ENCODE measurements around the gene FRY.

FRY gene

GRCh38 chr13:32216281-32216680 lies 184.7 kb downstream of the FRY start:
- no peak for DNase-seq (ENCODE audit: low read depth)

DNA sequence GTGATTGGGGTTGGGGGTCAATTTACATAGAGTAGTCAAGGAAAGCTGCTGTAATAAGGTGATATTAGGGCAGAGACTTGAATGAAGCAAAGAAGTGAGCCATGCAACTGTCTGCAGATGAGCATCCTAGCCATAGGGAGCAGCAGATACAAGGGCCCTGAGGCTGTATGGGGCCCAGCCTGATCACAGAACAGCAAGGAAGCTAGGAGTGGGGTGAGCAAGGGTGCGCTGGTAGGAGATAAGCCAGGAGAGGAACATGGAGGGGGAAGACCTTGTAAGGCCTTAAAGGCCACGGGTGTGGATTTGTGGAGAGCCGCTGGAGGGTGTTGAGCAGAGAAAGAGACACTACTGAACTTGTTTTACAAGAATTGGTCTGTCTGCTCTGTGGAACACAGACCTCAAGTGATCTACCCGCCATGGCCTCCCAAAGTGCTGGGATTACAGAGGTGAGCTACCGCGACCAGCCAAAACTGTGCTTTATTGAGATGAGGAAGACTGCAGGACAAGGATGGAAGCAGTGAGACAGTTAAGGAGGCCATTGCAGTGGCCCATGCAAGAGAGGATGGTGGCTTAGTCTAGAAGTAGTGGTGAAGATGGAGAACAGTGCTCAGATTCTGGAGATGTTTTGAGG lies 190.6 kb downstream of the FRY start:
- DNase-seq (ENCODE audit: low read depth): no peak

DNA sequence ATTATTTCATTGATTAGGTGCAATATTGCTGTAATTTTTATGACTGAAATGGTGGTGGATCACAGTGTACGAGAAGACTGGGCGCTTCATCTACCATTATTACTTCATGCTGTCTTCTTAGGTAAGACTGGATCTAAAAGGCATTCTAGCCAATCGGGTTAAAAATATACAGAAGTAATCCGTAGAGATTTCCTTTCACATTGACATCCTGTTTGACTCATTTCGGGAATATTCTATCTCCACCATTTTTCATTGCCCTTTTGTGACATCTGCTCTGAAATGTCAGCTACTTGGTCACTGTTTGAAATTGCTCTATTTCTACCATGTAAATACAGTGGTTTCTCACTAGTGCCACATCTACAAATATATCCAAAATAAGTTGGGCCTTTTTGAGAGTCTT lies 193.3 kb downstream of the FRY start:
- DNase-seq (ENCODE audit: low read depth): no peak

DNA sequence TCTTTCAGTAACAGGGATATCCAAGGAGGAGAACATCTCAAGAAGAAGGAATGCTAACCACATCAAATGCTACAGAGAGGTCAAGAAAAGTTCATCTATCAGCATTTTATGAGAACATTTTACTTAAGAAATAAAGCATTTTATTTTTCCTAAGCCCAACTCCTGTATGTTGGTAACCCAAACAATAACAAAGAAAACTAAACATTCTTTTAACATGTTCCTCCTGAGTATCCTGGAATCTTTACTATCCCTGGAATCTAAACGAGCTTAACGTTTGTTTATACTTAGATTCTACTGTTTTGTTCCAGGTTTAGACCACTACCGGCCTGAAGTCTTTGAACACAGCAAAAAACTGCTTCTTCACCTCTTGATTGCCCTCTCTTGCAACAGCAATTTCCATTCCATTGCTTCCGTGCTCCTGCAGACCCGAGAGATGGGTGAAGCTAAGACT lies 193.9 kb downstream of the FRY start:
- peak; percentile 37 for DNase-seq (ENCODE audit: low read depth)

- DNase-seq (ENCODE audit: low read depth): no peak
Measured at GRCh38 chr13:32228330-32229041, 196.9 kb downstream of the FRY start.

- DNase-seq (ENCODE audit: low read depth): no peak
Measured at GRCh38 chr13:32229443-32229842, 197.9 kb downstream of the FRY start.

DNA sequence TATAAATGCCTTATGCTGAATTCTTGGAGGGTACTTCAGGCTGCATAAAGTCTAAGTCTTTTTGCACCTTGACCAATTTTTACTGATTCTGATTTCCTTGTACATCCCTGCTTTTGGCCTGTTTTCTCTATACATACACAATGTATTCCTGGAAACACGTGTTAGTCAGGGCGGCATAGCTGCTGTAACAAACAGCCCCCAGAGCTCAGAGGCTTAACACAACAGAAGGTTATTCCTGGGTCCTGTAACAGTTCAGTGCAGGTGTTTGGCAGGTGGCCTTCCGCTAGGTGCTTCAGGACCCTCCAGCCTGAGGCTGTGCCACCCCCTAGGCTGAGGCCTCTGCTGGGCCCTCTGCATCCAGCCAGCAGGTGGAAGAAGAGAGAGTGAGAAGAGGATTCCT lies 200.7 kb downstream of the FRY start:
- no peak for DNase-seq (ENCODE audit: low read depth)

DNA sequence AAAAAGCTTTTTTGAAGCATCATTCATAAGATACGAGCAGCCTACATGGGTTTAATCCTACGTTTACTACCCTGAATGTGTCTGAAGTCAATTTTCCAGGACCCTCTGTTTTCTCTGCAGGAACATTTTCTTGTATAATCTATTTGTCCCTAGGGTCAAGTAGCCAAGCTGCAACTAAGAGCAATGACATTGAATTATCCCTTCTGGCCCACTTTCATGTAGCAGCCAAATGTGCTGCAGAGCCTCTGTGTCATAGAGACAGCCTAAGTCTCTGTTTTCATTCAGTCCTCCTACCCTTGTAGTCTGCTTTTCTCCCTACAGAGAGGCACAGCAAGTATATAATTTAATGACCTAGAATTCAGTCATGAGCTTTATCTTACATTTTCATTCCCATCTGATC lies 201.5 kb downstream of the FRY start:
- DNase-seq (ENCODE audit: low read depth): no peak

- no peak for DNase-seq (ENCODE audit: low read depth)
Measured at GRCh38 chr13:32234914-32235313, 203.3 kb downstream of the FRY start.

- no peak for DNase-seq (ENCODE audit: low read depth)
Measured at GRCh38 chr13:32237681-32238080, 206.1 kb downstream of the FRY start.

GRCh38 chr13:32243695-32244094 lies 212.1 kb downstream of the FRY start:
- DNase-seq (ENCODE audit: low read depth): no peak

GRCh38 chr13:32245555-32245954 lies 214.0 kb downstream of the FRY start:
- no peak for DNase-seq (ENCODE audit: low read depth)

- DNase-seq (ENCODE audit: low read depth): peak; percentile 32
Measured at GRCh38 chr13:32246468-32246867, 214.9 kb downstream of the FRY start.

- no peak for DNase-seq (ENCODE audit: low read depth)
Measured at GRCh38 chr13:32247887-32248286, 216.3 kb downstream of the FRY start.

DNA sequence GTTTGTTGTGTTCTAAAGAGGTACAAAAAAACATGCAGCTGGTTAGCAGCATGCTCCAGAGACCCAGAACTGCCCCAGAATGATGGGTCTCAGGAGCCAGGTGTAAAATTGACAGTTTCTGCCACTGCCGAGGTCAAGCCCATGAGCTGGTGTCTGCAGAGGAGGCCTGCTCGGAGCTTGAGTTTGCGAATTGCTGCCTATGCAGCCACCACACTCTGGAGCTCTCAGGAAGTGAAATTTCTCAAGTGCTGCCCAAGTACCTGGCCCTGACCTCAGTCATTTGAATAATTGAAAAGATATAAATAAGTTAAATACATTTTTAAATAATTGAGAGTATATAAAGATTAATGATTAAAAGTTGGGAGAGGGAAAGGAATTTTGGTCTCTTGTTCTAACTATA lies 217.2 kb downstream of the FRY start:
- DNase-seq (ENCODE audit: low read depth): no peak

DNA sequence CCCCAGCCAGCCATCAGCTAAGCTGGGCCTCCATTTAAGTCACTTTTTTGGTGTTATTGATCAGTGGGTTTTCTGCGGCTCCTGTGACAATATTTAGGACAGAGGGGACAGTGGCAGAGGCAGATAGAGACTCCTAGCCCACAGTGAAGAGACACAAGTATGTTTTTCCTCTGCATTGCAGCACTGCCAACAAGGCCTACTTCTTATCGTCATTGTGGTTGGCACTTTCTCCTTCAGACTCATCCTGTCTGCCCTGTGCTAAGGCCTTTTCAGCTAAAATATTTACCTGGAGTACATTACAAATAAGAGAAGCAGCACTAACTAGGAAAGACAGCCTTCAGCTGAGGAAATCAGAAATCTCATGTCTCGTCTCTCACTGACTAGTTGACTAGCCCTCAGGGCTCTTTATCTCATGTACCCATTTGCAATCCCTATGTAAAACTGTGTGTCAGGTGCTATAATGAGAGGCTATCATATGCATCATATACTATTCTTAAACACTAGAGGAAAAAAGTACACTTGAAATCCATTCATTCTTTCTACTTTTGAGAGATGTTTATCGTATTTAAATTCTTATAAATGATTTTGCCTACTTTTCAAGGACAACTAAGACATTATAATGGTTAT lies 221.4 kb downstream of the FRY start:
- no peak for DNase-seq (ENCODE audit: low read depth)

- no peak for DNase-seq (ENCODE audit: low read depth)
Measured at GRCh38 chr13:32253911-32254399, 222.4 kb downstream of the FRY start.

DNA sequence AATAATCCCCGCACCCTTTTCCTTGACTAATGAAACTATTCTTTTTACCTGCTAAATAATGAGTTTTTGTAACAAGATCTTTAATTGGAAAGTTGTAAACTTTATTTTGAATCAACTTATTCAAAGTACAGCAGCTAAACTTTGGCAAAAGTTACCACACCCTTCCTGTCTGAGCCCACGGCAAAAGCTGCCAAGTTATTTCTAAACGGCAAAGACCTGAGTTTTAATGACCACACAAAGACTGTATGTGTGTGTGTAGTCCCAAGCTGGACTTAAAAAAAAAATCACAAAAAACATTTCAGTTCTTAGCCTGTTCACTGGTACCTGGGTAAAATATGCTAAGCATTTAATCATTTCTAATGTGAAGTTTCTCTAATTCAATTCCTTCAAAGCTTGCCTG lies 222.8 kb downstream of the FRY start:
- no peak for DNase-seq (ENCODE audit: low read depth)

GRCh38 chr13:32254916-32255723 lies 223.5 kb downstream of the FRY start:
- DNase-seq (ENCODE audit: low read depth): no peak

DNA sequence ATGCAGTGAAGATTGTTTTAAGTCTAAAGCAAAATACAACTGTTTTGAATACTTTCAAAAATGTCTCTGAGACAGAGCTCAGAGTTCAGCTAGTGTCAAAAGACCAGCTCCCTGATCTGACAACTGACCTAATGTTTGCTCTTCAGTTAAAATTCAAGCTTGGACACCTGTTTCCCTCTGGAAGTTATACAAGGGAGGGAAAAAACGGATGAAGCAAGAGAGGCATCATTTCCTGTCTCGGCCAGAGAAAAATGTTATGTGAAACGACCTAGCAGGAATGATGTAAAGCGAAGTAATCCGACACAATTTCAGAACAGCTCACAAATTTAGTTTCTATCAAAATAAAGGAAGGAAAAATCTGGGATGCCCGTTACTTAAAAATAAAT lies 224.1 kb downstream of the FRY start:
- no peak for DNase-seq (ENCODE audit: low read depth)

- no peak for DNase-seq (ENCODE audit: low read depth)
Measured at GRCh38 chr13:32256243-32256642, 224.7 kb downstream of the FRY start.

DNA sequence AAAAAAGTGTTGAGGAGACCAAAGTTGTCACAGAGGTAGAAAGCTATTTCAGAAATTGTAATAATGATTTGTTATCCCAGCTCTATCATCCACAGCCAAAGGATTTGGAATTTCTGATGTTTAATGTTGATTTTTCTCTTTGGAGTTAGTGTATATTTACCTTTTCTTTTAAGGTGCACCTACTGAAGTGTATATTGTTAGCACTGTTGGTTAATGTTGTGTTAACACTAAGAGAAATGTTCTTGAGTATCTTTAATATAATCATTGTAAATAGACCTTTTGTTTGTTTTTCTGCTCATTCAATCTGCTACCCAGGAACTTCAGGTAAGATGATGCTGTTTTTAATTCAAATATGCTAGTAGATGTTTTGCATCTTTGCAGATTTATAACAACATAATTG lies 226.1 kb downstream of the FRY start:
- no peak for DNase-seq (ENCODE audit: low read depth)

- DNase-seq (ENCODE audit: low read depth): no peak
Measured at GRCh38 chr13:32259116-32259515, 227.5 kb downstream of the FRY start.

All from GM04504 (cell line).